GM12878 (cell line): ENCODE measurements around the gene GSTP1. TPM values are rescaled to one million over a fixed set of nuclear protein-coding genes. Genes with fewer than 3 reads are reported as not detected.

Experiments
- ATAC-seq: fragments of 200-7000 bp; cut with Tn5 transposase; 3 replicates; pipeline ENCODE4 v1.9.1; 2020; ENCODE audit warnings: mild to moderate bottlenecking, moderate library complexity
- BruUV-seq: library from RNA; stranded (reverse); fragments of 400-500 nt; replicated peaks from 2 replicates; lab custom pipeline; 2021; lab: Mats Ljungman, UMichigan
- CTCF ChIA-PET: fragments of 300-600 bp; sonication (Branson Sonifier 250); formaldehyde crosslinking; extraction: SDS; loops from one replicate; lab custom pipeline; 2021; ENCODE audit warnings: inconsistent platforms; lab: Yijun Ruan, JAX
- POLR2A ChIA-PET: fragments of 350-600 bp; formaldehyde crosslinking; extraction: SDS; loops from one replicate; lab custom pipeline; 2021; ENCODE audit warnings: inconsistent platforms; lab: Charles Lee
- RAD21 ChIA-PET: fragments of 300-600 bp; sonication (Branson Sonifier 250); formaldehyde crosslinking; loops from one replicate; lab custom pipeline; 2023; ENCODE audit warnings: antibody characterized with exemption; ENCODE audit not compliant: unreplicated experiment; lab: Charles Lee
- SMC1A ChIA-PET: fragments of 300-600 bp; sonication (Branson Sonifier 250); formaldehyde crosslinking; loops from one replicate; lab custom pipeline; 2023; ENCODE audit not compliant: unreplicated experiment, uncharacterized antibody; lab: Charles Lee
- DNase-seq: peaks from one replicate; pipeline ENCODE4 v3.0.0-alpha.2; 2011; ENCODE audit warnings: low read depth, low spot score
- FAIRE-seq: peaks from 3 replicates; lab custom pipeline; 2011; peaks lifted over from hg19 to GRCh38; lab: Jason Lieb, UNC
- H2AFZ ChIP-seq: 2 replicates; pipeline ENCODE4 v1.6.0; 2011; ENCODE audit warnings: low read depth, low read length, control low read depth; ENCODE audit not compliant: control insufficient read depth
- H3K27ac ChIP-seq: 2 replicates; pipeline ENCODE4 v1.5.1; 2011; ENCODE audit warnings: control low read depth; ENCODE audit not compliant: control insufficient read depth, insufficient read depth
- H3K27me3 ChIP-seq, 2 experiments: replicated peaks in 1 of 2; 2 replicates each; pipeline versions ENCODE4 v1.6.0 to v1.6.1; 2011; ENCODE audit warnings: low read length in 1 of 2; ENCODE audit not compliant: control insufficient read depth in 2 of 2, insufficient read depth in 2 of 2
- H3K36me3 ChIP-seq, 2 experiments: 2 replicates each; pipeline ENCODE4 v1.5.1; 2011; ENCODE audit warnings: low read length in 1 of 2; ENCODE audit not compliant: control insufficient read depth in 2 of 2, insufficient read depth in 2 of 2
- H3K4me1 ChIP-seq: 2 replicates; pipeline ENCODE4 v1.6.1; 2011; ENCODE audit warnings: mild to moderate bottlenecking, low read length, moderate library complexity, mixed read lengths; ENCODE audit not compliant: control insufficient read depth, insufficient read depth
- H3K4me2 ChIP-seq: 2 replicates; pipeline ENCODE4 v1.6.0; 2011; ENCODE audit warnings: control low read depth; ENCODE audit not compliant: control insufficient read depth, insufficient read depth
- H3K4me3 ChIP-seq: fragments of 200-600 bp; sonication (generic); 2 replicates; pipeline ENCODE4 v1.5.1; 2016
- H3K79me2 ChIP-seq: 2 replicates; pipeline ENCODE4 v1.6.0; 2011; ENCODE audit warnings: low read length; ENCODE audit not compliant: control insufficient read depth, insufficient read depth
- H3K9ac ChIP-seq: 2 replicates; pipeline ENCODE4 v1.8.0; 2011; ENCODE audit warnings: low read length, control low read depth, mixed read lengths; ENCODE audit not compliant: control insufficient read depth, insufficient read depth
- H3K9me3 ChIP-seq: replicated peaks from 3 replicates; pipeline ENCODE4 v1.5.1; 2011; ENCODE audit warnings: mild to moderate bottlenecking, low read length; ENCODE audit not compliant: control insufficient read depth, insufficient read depth
- H4K20me1 ChIP-seq: 2 replicates; pipeline ENCODE4 v1.6.0; 2011; ENCODE audit not compliant: control insufficient read depth, insufficient read depth
- HDGF ChIP-seq: fragments of 450-650 bp; IDR thresholded peaks from 2 replicates; pipeline ENCODE4 v1.6.1; 2016; ENCODE audit warnings: antibody characterized with exemption
- IRF4 ChIP-seq: IDR thresholded peaks from 2 replicates; pipeline ENCODE4 v1.6.1; 2011; ENCODE audit warnings: low read depth, low read length
- LARP7 ChIP-seq: fragments of 450-650 bp; IDR thresholded peaks from 2 replicates; pipeline ENCODE4 v1.6.1; 2017; ENCODE audit warnings: mild to moderate bottlenecking
- PAX5 ChIP-seq: IDR thresholded peaks from 2 replicates; pipeline ENCODE4 v1.6.1; 2011; ENCODE audit warnings: low read depth, low read length, borderline replicate concordance
- RAD51 ChIP-seq: fragments of 450-650 bp; IDR thresholded peaks from 2 replicates; pipeline ENCODE4 v1.6.1; 2016; ENCODE audit warnings: moderate library complexity, mild to moderate bottlenecking, inconsistent platforms
- SMAD5 ChIP-seq: IDR thresholded peaks from 2 replicates; pipeline ENCODE4 v1.6.1; 2016; ENCODE audit warnings: antibody characterized with exemption, low read depth
- STAT3 ChIP-seq: IDR thresholded peaks from 2 replicates; pipeline ENCODE4 v1.6.1; 2011; ENCODE audit warnings: low read depth, low read length, improper control_type of control experiment
- TARDBP ChIP-seq: IDR thresholded peaks from 2 replicates; pipeline ENCODE4 v1.6.1; 2016; ENCODE audit warnings: borderline replicate concordance
- ZNF622 ChIP-seq: fragments of 450-650 bp; IDR thresholded peaks from 2 replicates; pipeline ENCODE4 v1.6.1; 2017; ENCODE audit warnings: mild to moderate bottlenecking, inconsistent platforms
- WGBS: methylation state at CpG from one replicate; pipeline ENCODE4 v1.1.6; 2016; ENCODE audit warnings: low lambda C conversion rate; ENCODE audit not compliant: insufficient replicate concordance, insufficient coverage; ENCODE audit errors: missing lambda C conversion rate; 5-methylcytosine and 5-hydroxymethylcytosine counted together
- in situ Hi-C: fragments of 300-500 bp; cut with MboI; formaldehyde crosslinking; loops from 9 replicates; pipeline ENCODE4 v1.14.3; 2018; ENCODE audit warnings: mixed read lengths
- intact Hi-C: fragments of 100-400 bp; cut with micrococcal nuclease; formaldehyde crosslinking; loops from one replicate; pipeline ENCODE4 v1.14.2; 2022; ENCODE audit not compliant: unreplicated experiment
- polyA plus RNA-seq, 11 experiments: library from polyadenylated mRNA; depleted of rRNA in 4 of 11; unstranded in 6 of 11; stranded (reverse) in 5 of 11; fragments of >200 nt; fragmentation: Nextera tagmentation in 4 of 11; fragmentation: Illumina TruSeq in 1 of 11; extraction: Ambion mirVana in 4 of 11; extraction: Trizol in 1 of 11; gene quantifications; 1 replicate in 1 of 11; 2 replicates in 10 of 11; pipeline versions ENCODE4 v1.2.1 to v1.2.3, GENCODE V29; 2011 to 2016; ENCODE audit warnings: inconsistent platforms in 2 of 11, missing spikeins in 2 of 11, low read depth in 1 of 11
- total RNA-seq, 4 experiments: library from RNA; depleted of rRNA in 3 of 4; stranded (reverse); fragments of >200 nt in 3 of 4; fragmentation: Illumina TruSeq in 1 of 4; extraction: Trizol in 1 of 4; gene quantifications; 2 replicates each; pipeline versions ENCODE4 v1.2.1 to v1.2.3, GENCODE V29; 2013 to 2021
- TF ChIP-seq, protein P1 (sequence below): IDR thresholded peaks from 2 replicates; pipeline ENCODE4 v1.6.1; 2012; ENCODE audit warnings: low read depth, low read length, improper control_type of control experiment
- TF ChIP-seq, protein P2 (sequence below): fragments of 450-650 bp; formaldehyde crosslinking; IDR thresholded peaks from 2 replicates; pipeline ENCODE4 v1.4.0; 2022; ENCODE audit warnings: mild to moderate bottlenecking, moderate library complexity

The GSTP1 gene
- total and polyA plus RNA-seq, 10 of the 15 experiments (the other 5 are each of a cell fraction or from before 2014, with no cell fraction given): 469 to 1,788 (median 955) TPM

DNA sequence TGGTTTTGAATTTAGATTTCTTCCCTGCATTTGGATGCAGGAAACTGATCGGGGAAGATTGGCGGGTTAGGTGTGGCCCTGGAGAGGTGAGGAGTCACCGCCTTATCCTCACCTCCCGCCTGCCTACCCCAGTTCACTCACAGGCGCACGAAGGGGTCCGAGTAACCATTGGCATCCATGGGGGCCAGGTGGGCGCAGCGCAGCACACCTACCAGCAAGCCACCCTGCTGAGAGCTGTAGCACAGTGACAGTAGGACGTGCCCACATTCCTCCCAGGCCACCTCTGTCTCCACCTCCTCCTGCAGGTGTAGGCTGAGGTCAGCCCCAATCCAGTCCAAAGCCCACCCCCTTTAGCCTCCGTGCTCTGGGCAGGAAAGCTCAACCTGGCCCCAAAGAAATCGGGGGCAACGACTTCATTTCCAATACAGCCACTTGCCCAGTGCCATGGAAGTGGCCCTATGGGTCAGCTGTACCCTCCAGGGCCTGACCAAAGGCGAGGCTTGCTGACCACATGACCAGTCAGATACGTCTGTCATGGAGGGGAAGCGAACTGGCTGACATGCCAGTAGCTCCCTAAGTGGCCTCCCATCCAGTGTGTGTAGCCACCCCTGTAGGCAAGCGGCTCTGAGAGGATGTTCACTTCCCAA lies 29.8 kb downstream of the GSTP1 start:
- Histone ChIP-seq H3K4me1 (peaks cover 23% of the 10 kb centered on the region), H2AFZ (peak overlapping the region; percentile 89), H3K4me2 (peak overlapping the region; percentile 69), H4K20me1 (no peaks in the 10 kb centered on the region), H3K4me3 (no peak overlapping the region), H3K9me3 (no peaks in the 10 kb centered on the region), H3K9ac (peak overlapping the region; percentile 76), H3K27me3 (no peaks in the 10 kb centered on the region), H3K79me2 (peaks cover under 1% of the 10 kb centered on the region), H3K36me3 (peaks cover 10 to 22% of the 10 kb centered on the region in 2 experiments; a peak in 3 of 4 replicates), H3K27ac (peak overlapping the region; percentile 97)
- in situ Hi-C loops (no loop called here), intact Hi-C loops (loop anchor here (5.0 kb wide), 1 partner anchor 41 kb away; no protein-coding TSS in a partner anchor)
- no TSS peak for BruUV-seq
- no peak for TF ChIP-seq IRF4
- no peak for TF ChIP-seq PAX5
- TF ChIP-seq SMAD5: no peak
- TF ChIP-seq, protein P1, sequence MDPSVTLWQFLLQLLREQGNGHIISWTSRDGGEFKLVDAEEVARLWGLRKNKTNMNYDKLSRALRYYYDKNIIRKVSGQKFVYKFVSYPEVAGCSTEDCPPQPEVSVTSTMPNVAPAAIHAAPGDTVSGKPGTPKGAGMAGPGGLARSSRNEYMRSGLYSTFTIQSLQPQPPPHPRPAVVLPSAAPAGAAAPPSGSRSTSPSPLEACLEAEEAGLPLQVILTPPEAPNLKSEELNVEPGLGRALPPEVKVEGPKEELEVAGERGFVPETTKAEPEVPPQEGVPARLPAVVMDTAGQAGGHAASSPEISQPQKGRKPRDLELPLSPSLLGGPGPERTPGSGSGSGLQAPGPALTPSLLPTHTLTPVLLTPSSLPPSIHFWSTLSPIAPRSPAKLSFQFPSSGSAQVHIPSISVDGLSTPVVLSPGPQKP: 0 out of 2 replicates have a peak, but pooled peaks have one; percentile 1
- TF ChIP-seq RAD51: peak; percentile 31; the same call in 1 of the 2 replicates
- TF ChIP-seq TARDBP: no peak
- 0 out of 2 replicates have a peak, but pooled peaks have one; percentile 56 for TF ChIP-seq HDGF
- no peak for TF ChIP-seq ZNF622
- peak; percentile 75 for TF ChIP-seq LARP7
- TF ChIP-seq, protein P2, sequence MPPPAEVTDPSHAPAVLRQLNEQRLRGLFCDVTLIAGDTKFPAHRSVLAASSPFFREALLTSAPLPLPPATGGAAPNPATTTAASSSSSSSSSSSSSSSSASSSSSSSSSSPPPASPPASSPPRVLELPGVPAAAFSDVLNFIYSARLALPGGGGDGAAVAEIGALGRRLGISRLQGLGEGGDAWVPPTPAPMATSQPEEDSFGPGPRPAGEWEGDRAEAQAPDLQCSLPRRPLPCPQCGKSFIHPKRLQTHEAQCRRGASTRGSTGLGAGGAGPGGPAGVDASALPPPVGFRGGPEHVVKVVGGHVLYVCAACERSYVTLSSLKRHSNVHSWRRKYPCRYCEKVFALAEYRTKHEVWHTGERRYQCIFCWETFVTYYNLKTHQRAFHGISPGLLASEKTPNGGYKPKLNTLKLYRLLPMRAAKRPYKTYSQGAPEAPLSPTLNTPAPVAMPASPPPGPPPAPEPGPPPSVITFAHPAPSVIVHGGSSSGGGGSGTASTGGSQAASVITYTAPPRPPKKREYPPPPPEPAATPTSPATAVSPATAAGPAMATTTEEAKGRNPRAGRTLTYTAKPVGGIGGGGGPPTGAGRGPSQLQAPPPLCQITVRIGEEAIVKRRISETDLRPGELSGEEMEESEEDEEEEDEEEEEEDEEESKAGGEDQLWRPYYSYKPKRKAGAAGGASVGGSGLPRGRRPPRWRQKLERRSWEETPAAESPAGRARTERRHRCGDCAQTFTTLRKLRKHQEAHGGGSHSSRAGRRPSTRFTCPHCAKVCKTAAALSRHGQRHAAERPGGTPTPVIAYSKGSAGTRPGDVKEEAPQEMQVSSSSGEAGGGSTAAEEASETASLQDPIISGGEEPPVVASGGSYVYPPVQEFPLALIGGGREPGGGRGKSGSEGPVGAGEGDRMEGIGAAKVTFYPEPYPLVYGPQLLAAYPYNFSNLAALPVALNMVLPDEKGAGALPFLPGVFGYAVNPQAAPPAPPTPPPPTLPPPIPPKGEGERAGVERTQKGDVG (CRISPR knock-in tag): peak; percentile 74; the same call in 1 of the 2 replicates
- no peak for TF ChIP-seq STAT3
- ATAC-seq (no peak), FAIRE-seq (no peak), DNase-seq (no peak)
- WGBS: 60% methylated on average over 17 of the region's 17 CpGs
- CTCF ChIA-PET: interaction anchor here (0.7 to 6.0 kb wide), 10 partner anchors 13 to 148 kb away, joined by 3 to 71 read pairs (median 8); partner anchors contain the start of genes ACY3, GSTP1 and NUDT8
- RAD21 ChIA-PET: interaction anchor here (0.6 to 2.9 kb wide), 8 partner anchors 13 to 53 kb away, joined by 3 to 26 read pairs (median 5); partner anchors contain the start of genes GSTP1 and NUDT8
- SMC1A ChIA-PET: interaction anchor here (1.1 to 3.4 kb wide), 8 partner anchors 11 to 53 kb away, joined by 3 to 15 read pairs (median 6); partner anchors contain the start of genes GSTP1 and NUDT8
- POLR2A ChIA-PET: interaction anchor here (1.1 to 3.5 kb wide), 8 partner anchors 13 to 260 kb away, joined by 3 to 25 read pairs (median 6); partner anchors contain the start of genes ACY3, GSTP1, NUDT8 and POLD4
